GM15510 (cell line): ENCODE results near the gene INTS6.

ENCODE experiments used
- POLR2A ChIP-seq: IDR thresholded peaks from 3 replicates; pipeline ENCODE4 v1.6.1; 2011; ENCODE audit warnings: borderline replicate concordance; ENCODE audit not compliant: insufficient read length; ENCODE audit errors: extremely low read depth

The INTS6 gene

GRCh38 chr13:51432576-51432975 is 20.3 kb downstream of the INTS6 start:
- no peak for TF ChIP-seq POLR2A

GRCh38 chr13:51426982-51427381 is 25.9 kb downstream of the INTS6 start:
- no peak for TF ChIP-seq POLR2A

GRCh38 chr13:51425410-51426042 is 27.3 kb downstream of the INTS6 start:
- TF ChIP-seq POLR2A: no peak

GRCh38 chr13:51423766-51424165 is 29.1 kb downstream of the INTS6 start:
- TF ChIP-seq POLR2A: no peak

GRCh38 chr13:51422484-51422883 is 30.4 kb downstream of the INTS6 start:
- TF ChIP-seq POLR2A: no peak

GRCh38 chr13:51420681-51421490 is 31.9 kb downstream of the INTS6 start:
- TF ChIP-seq POLR2A: no peak

GRCh38 chr13:51419001-51419636 is 33.7 kb downstream of the INTS6 start:
- no peak for TF ChIP-seq POLR2A

GRCh38 chr13:51417716-51418115 is 35.1 kb downstream of the INTS6 start:
- no peak for TF ChIP-seq POLR2A

- TF ChIP-seq POLR2A: no peak
Observed at GRCh38 chr13:51416107-51416506, 36.7 kb downstream of the INTS6 start.

GRCh38 chr13:51412431-51412830 is 40.4 kb downstream of the INTS6 start:
- no peak for TF ChIP-seq POLR2A

- no peak for TF ChIP-seq POLR2A
Observed at GRCh38 chr13:51405176-51405575, 47.7 kb downstream of the INTS6 start.

GRCh38 chr13:51397262-51397941 is 55.4 kb downstream of the INTS6 start:
- no peak for TF ChIP-seq POLR2A

GRCh38 chr13:51396352-51396751 is 56.5 kb downstream of the INTS6 start:
- TF ChIP-seq POLR2A: no peak

GRCh38 chr13:51394724-51395123 is 58.1 kb downstream of the INTS6 start:
- TF ChIP-seq POLR2A: no peak

GRCh38 chr13:51385114-51385513 is 67.7 kb downstream of the INTS6 start:
- no peak for TF ChIP-seq POLR2A
